GM12864 (cell line): ENCODE measurements around the gene TOMM40L.

ENCODE experiments used
- DNase-seq: peaks from one replicate; pipeline ENCODE4 v3.0.0-alpha.2; 2011; ENCODE audit warnings: low read depth
- H3K4me3 ChIP-seq: 2 replicates; pipeline ENCODE4 v1.5.1; 2011; ENCODE audit warnings: mild to moderate bottlenecking, low read depth, low read length, control low read depth
- CTCF ChIP-seq: IDR thresholded peaks from 2 replicates; pipeline ENCODE4 v1.5.1; 2011; ENCODE audit warnings: low read depth, mild to moderate bottlenecking, moderate library complexity, low read length, control low read depth, inconsistent platforms; ENCODE audit errors: missing control alignments

TOMM40L gene

GRCh38 chr1:161259765-161260164 lies 33.9 kb downstream of the TOMM40L start:
- no peak for TF ChIP-seq CTCF
- H3K4me3 ChIP-seq = no peak overlapping the region
- DNase-seq = no peak

GRCh38 chr1:161260376-161261260 lies 34.8 kb downstream of the TOMM40L start:
- no peak for TF ChIP-seq CTCF
- H3K4me3 ChIP-seq = no peak overlapping the region

GRCh38 chr1:161261261-161262235 lies 35.7 kb downstream of the TOMM40L start:
- H3K4me3 ChIP-seq = no peak overlapping the region
- no peak for DNase-seq
- no peak for TF ChIP-seq CTCF

More at GRCh38 chr1:161260376-161261260, 34.8 kb downstream of the TOMM40L start:
- DNase-seq = no peak

GRCh38 chr1:161265305-161265704 lies 39.4 kb downstream of the TOMM40L start:
- no peak for TF ChIP-seq CTCF
- no peak for DNase-seq
- no peak overlapping the region for H3K4me3 ChIP-seq

GRCh38 chr1:161266202-161266601 lies 40.3 kb downstream of the TOMM40L start:
- no peak for TF ChIP-seq CTCF
- H3K4me3 ChIP-seq = no peak overlapping the region
- DNase-seq = no peak

GRCh38 chr1:161266836-161267235 lies 41.0 kb downstream of the TOMM40L start:
- no peak for DNase-seq
- no peak for TF ChIP-seq CTCF

More at GRCh38 chr1:161266836-161267235, 41.0 kb downstream of the TOMM40L start:
- H3K4me3 ChIP-seq = no peak overlapping the region
